Effector CD4-positive, alpha-beta T cell (primary cell): ENCODE measurements around the gene CSNK1G1.
"Not testable (repeated sequence)": the region's sequence is repeated elsewhere in the genome, so short reads cannot be mapped to it uniquely, and the experiment has no call there.

ENCODE experiments used
- DNase-seq: peaks from one replicate; pipeline ENCODE4 v3.0.0-alpha.2; 2020

The CSNK1G1 gene

DNA sequence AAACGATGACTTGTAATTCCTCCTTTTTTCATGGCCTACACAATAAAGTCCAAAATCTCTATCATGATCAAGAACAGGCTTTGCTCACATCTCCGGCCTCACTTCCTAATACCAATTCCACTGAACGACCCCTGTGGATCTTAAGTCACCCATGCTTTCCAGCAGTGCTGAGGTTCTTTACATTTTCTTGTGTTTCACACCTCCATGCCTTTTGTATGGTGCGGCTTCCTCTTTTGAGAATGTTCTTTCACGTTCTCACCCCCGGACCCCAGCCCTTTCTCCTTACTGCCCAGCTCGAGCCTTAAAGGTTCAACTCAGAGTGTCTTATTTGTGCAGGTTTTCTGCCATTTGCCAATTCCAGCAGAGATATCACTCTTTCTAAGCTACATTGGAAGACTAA is 70.1 kb downstream of the CSNK1G1 start:
- no peak for DNase-seq

- no peak for DNase-seq
These were observed 70.8 kb downstream of the CSNK1G1 start for GRCh38 chr15:64285150-64285549.

- DNase-seq = no peak
These were observed 71.9 kb downstream of the CSNK1G1 start for GRCh38 chr15:64284042-64284441.

GRCh38 chr15:64282701-64283100 is 73.3 kb downstream of the CSNK1G1 start:
- DNase-seq = no peak

DNA sequence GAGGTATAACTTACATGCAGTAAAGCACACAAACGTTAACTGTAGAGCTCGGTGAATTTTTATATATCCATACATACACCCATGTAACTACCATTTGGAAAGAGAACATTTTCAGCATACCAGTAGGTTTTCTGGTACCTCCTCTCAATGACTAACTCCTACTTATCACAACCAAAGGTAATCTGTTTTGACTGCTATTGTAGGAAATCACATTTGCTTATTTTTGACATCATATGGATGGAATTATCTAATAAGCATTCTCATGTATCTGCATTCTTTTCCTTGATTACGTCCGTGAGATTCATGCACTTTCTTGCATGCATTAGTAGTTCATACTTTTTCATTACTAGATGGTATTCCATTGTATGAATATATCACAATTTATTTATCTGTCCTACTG is 76.8 kb downstream of the CSNK1G1 start:
- DNase-seq = no peak

DNA sequence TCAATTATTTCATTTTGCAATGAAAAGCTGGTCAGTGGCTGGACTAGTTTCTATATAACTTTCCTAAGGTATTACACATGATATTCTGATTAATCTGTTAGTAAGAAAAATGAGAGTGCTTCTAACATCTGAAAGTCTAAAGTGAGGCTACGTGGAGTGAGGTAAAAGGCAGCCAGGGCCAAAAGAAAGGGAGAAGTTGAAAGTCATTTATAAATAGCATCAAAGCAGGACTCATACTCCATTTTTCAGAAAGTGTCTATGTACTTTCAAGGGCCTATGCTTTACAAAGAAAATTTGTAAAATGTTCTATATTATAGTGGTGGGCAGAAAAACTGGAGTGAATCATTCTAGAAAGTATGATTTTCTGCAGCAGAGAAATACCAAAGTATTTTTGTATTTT is 80.0 kb downstream of the CSNK1G1 start:
- no peak for DNase-seq

DNA sequence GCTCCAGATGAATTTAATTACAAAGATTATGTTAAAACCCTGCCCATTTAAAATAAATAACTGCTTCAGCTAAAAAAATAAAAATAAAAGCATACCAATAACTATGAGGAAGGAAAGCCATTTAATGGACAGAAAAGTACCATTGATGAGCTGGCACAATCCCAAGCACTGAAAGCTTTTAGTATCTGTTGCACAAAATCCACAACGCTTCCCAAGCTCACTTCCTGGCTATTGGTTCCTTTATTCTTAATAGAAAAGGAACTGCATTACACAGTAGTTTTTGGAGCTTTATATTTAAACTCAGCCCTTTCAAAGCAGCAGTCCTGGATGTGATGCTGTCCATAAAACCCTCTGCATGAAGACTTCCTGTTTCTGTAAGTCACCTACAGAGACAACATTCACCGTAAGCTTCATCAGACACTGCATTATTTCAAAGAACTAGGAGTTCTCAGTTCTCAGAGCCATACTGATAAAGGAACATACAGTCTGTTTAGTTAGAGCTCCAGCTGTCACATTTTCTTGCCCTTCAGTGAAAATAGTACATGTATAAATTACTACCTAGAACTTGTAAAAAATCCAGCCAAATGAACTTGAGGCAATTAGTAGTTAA is 81.5 kb downstream of the CSNK1G1 start:
- DNase-seq = no peak

DNA sequence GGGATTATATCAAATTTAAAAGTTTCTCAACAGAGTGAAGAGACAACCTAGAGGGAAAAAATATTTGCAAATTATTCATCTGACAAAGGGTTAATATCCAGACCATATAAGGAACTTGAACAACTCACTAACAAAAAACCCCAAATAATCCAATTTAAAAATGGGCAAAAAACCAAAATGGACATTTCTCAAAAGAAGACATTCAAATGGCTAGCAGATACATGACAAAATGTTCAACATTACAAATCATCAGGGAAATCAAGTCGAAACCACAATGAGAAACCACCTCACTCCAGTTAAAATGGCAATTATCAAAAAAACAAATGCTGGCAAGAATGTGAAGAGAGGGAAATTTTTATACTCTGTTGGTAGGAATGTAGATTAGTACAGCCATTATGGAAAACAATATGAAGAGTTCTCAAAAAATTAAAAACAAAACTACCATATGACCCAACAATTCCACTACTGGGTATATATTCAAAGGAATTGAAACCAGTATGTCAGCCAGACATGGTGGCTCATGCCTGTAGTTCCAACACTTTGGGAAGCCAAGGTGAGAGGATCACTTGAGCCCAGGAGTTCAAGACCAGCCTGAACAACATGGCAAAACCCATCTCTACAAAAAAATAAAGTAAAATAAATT is 88.5 kb downstream of the CSNK1G1 start:
- no peak for DNase-seq

DNA sequence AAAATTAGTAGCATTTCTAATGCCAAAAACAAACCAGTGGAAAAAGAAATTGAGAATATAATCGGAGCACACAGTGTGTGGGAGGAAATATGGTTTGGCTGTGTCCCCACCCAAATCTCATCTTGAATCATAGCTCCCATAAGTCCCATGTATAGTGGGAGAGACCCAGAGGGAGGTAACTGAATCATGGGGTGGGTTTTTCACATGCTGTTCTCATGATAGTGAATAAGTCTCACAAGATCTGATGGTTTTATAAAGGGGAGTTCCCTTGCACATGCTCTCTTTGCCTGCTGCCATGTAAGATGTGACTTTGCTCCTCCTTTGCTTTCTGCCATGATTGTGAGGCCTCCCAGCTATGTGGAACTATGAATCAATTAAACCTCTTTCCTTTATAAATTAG is 90.8 kb downstream of the CSNK1G1 start:
- DNase-seq = not testable (repeated sequence)

GRCh38 chr15:64264502-64264901 is 91.5 kb downstream of the CSNK1G1 start:
- DNase-seq = no peak

GRCh38 chr15:64263567-64263966 is 92.4 kb downstream of the CSNK1G1 start:
- DNase-seq = no peak

DNA sequence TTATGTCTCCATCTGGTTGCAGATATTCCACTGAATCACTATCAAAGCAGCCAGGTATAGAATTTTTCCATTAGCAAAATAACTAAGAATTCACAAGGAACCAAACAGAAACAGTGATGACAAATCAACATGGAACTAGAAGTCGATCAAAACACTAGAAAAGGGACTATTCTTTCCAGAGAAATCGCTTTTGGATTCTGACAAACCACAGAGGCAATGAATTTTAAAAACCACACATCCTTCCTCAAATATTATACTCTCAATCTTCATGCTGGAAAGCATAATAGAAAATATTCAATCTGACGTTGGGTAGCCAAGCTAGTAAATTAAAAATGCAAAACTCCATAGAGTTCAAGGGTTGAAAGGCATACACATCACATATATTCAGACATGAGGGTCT is 99.9 kb downstream of the CSNK1G1 start:
- no peak for DNase-seq

GRCh38 chr15:64251658-64252057 is 104.3 kb downstream of the CSNK1G1 start:
- no peak for DNase-seq

DNA sequence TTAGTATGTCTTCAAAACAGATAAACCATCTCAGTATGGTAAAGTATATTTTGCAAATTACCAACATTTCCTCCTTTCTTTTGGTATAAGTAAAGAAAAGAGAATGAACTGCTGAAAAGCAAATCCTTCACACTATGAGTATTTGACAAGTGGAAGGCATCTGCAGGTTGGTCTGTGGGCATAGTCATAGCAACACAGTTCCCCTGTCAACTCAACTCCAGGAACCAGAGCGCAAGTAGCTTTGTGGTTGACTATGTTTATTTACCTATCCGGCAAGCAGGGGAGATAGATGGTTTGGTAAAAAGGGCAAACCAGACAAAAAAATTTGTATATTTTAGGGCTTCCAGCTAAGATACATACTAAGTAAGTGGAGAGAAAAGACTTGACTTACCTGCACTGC is 104.9 kb downstream of the CSNK1G1 start:
- no peak for DNase-seq

- DNase-seq = no peak
These were observed 105.9 kb downstream of the CSNK1G1 start for GRCh38 chr15:64249883-64250575.

DNA sequence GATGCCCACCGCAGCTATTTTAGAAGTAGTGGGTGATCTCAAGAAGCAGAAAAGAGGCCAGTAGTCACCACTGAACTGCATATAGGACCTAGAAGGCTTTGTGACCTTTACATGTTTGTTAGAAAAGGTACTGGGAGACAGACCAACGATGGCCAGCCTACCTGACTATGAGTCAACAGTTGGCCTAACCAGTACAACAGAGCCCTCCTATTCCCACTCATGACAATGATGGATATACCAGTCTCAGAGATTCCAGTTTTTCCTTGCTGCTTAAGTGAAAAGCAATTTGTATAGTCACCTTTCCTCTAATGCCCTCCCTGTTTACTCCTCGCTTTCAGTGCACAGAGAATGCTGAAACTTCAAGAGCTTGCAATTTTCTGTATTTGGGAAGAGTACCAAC is 106.6 kb downstream of the CSNK1G1 start:
- DNase-seq = no peak

DNA sequence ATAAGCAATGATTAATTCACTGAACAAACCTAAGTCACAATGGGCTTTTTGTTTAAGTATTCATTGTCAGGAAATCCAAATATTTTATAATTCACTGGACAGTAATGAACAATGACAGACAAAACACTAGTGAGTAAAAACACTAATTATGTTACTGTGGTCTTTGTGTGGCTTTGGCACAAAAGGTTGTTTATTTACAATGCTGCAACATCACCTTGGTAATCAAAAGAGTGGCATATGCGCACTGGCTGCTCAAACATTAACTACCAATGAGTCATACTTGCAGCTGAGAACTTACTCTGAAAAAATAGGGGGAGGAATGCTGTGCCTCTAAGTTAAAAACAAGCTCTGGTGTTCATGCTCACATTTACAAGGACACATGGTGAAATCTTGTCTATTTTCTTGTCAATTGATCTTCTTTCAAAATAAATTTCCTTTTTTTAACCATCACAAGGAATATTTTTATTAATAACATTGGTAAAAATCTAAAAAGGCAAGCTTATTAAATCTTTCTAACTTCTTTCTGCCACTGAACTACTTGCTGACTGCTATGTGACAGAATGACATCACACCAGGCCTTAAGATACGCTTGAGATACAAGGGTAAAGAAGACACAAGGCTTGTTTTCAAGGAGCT is 107.9 kb downstream of the CSNK1G1 start:
- DNase-seq = no peak

DNA sequence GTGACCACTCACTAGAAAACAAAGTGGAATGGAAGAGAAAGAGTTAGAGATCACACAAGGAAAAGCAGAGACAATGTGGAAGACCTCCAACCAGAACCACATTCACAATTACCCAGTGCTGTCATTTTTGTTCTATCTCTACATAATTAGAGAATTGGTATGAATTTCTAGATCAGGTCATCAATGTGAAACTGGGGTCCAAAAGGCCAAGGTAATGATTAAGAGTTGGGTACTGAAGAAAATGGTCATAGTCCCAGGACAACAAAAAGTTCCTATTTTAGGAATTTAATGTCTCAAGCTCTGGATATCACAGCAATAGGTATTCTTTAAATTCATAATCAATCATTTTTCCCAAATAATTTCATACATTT is 108.5 kb downstream of the CSNK1G1 start:
- no peak for DNase-seq

- no peak for DNase-seq
These were observed 109.4 kb downstream of the CSNK1G1 start for GRCh38 chr15:64246364-64247189.

DNA sequence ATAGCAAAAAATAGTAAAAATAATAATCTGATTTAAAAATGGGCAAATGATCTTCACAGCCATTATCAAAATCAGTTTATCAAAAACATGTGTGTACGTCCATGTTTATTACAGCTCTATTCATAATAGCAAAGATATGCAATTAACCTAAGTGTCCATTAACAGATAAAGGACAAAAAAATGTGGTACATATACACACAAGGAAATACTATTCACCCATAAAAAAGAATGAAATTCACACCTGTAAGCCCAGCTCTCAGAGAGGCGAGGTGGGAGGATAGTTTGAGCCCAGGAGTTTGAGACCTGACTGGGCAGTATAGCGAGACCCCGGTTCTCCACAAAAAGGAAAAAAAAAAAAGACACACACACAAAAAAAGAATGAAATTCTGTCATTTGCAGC is 110.6 kb downstream of the CSNK1G1 start:
- DNase-seq = no peak

- DNase-seq = no peak
These were observed 118.3 kb downstream of the CSNK1G1 start for GRCh38 chr15:64237677-64238076.

DNA sequence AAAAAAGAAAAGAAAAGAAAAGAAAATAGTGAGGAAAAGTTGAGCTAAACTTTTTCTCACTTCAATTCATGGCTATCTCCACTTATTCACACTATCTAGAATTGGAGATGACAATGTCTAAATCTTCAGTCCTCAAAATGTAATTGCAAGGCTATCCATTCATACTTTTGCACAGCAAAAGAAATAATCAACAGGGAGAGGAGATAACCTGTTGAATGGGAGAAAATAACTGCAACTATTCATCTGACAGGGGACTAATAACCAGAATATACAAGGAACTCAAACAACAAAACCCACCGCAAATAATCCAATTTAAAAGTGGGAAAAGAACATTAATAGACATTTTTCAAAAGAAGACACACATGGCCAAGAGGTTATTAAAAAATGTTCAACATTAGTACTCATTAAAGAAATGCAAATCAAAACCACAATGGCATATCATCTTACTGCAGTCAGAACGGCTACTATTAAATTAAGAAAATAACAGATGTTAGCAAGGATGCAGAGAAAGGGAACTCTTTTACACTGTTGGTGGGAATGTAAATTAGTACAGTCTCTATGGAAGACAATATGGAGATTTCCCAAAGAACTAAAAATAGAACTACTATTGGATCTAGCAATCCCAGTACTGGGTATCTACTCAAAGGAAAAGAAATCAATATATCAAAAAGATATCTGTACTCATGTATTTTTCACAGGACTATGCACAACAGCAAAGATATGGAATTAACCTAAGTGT is 119.6 kb downstream of the CSNK1G1 start:
- no peak for DNase-seq
